Coronary artery (tissue), 2 donors: Measurements from ENCODE around the gene TMEM86B.

Experiments used
- DNase-seq: peaks from one replicate; pipeline ENCODE4 v3.0.0-alpha.2; 2017; ENCODE audit warnings: low spot score
- H3K27ac ChIP-seq, 2 donors: fragments of 200-600 bp; sonication (generic); one replicate each; pipeline ENCODE4 v1.5.1; 2016 to 2019
- H3K4me3 ChIP-seq: fragments of 200-600 bp; sonication (generic); 2 replicates; pipeline ENCODE4 v1.5.1; 2016; ENCODE audit warnings: mild to moderate bottlenecking, moderate library complexity
- TF ChIP-seq, protein P1 (sequence below): fragments of 200-600 bp; sonication (generic); IDR thresholded peaks from one replicate; pipeline ENCODE4 v1.5.1; 2019; ENCODE audit warnings: antibody characterized with exemption

The TMEM86B gene

GRCh38 chr19:55246462-55247451 lies 18.2 kb upstream of the TMEM86B start:
- Histone ChIP-seq H3K27ac (no peak overlapping the region), H3K4me3 (no peak overlapping the region)
- DNase-seq, result no peak
- TF ChIP-seq, protein P1, sequence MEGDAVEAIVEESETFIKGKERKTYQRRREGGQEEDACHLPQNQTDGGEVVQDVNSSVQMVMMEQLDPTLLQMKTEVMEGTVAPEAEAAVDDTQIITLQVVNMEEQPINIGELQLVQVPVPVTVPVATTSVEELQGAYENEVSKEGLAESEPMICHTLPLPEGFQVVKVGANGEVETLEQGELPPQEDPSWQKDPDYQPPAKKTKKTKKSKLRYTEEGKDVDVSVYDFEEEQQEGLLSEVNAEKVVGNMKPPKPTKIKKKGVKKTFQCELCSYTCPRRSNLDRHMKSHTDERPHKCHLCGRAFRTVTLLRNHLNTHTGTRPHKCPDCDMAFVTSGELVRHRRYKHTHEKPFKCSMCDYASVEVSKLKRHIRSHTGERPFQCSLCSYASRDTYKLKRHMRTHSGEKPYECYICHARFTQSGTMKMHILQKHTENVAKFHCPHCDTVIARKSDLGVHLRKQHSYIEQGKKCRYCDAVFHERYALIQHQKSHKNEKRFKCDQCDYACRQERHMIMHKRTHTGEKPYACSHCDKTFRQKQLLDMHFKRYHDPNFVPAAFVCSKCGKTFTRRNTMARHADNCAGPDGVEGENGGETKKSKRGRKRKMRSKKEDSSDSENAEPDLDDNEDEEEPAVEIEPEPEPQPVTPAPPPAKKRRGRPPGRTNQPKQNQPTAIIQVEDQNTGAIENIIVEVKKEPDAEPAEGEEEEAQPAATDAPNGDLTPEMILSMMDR, result no peak

- no peak overlapping the region for H3K4me3 ChIP-seq
- no peak for DNase-seq
- H3K27ac ChIP-seq, result no peak overlapping the region
- TF ChIP-seq, protein P1, result no peak
Observed at GRCh38 chr19:55245236-55245904, 16.8 kb upstream of the TMEM86B start.

GRCh38 chr19:55244004-55244680 lies 15.6 kb upstream of the TMEM86B start:
- TF ChIP-seq, protein P1, result no peak
- Histone ChIP-seq H3K27ac (no peak overlapping the region), H3K4me3 (no peak overlapping the region)
- DNase-seq, result no peak

- H3K27ac ChIP-seq, result no peak overlapping the region
- TF ChIP-seq, protein P1, result no peak
- no peak overlapping the region for H3K4me3 ChIP-seq
- DNase-seq, result no peak
Observed at GRCh38 chr19:55242517-55242916, 14.0 kb upstream of the TMEM86B start.

- TF ChIP-seq, protein P1, result no peak
- DNase-seq, result no peak
- Histone ChIP-seq H3K4me3 (no peak overlapping the region), H3K27ac (no peak overlapping the region)
Observed at GRCh38 chr19:55241935-55242464, 13.4 kb upstream of the TMEM86B start.

DNA sequence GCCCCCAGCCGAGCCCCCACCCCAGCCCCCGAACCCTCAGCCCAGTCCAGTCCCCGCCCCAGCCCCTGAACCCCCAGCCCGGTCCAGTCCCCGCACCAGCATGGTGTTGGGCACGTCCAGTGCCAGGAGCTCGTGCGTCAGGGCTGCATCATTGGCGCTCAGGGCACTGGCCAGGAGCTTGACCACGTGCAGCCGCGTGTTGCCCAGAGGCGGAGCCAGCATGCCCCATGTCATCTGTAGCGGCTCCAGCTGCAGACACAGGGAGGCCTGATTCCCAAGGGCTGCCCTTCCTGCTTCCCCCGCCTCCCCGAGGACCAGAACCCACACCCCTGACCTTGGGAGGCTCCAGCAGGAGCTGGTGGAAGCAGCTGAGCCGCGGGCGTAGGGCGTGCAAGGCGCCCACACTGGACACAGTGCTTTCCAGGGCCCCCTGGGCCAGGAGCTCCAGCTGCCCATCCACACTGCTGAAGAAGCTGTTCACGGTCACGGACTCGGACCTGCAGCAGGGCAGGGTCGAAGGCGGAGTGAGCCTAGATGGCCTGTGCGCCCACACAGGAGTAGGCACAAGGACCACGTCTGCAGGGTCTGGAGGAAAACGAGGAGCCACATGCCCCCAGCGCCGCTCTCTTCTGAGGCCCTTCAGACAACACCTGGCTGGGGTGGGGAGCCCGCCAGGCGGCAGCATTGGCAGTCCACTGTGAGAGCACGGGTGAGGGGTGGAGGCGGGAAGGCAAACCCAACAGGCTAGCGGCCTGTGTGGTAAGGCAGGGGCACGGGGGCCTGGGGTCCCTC lies 12.8 kb upstream of the TMEM86B start:
- H3K27ac ChIP-seq, result no peak overlapping the region

More for the DNA sequence above, 12.8 kb upstream of the TMEM86B start:
- TF ChIP-seq, protein P1, result no peak
- no peak for DNase-seq
- H3K4me3 ChIP-seq, result no peak overlapping the region
